ENCODE data around the gene UBIAD1. TPM values are rescaled to one million over a fixed set of nuclear protein-coding genes. Genes with fewer than 3 reads are reported as not detected.

The UBIAD1 gene
- total RNA-seq, 2 experiments from 2014 or later = 22.7 to 28.9 TPM

- peaks cover 83% of the 10 kb centered on the region for H3K36me3 ChIP-seq (ENCODE audit: insufficient read depth, low read length)
- H3K79me2 ChIP-seq (ENCODE audit: insufficient read depth, low read depth, low read length) = peaks cover 11% of the 10 kb centered on the region
- H3K9me3 ChIP-seq (ENCODE audit: low read length) = no peaks in the 10 kb centered on the region
- intact Hi-C loops (cut with micrococcal nuclease; ENCODE audit: unreplicated experiment) = no loop called here
- no peak for TF ChIP-seq EZH2phosphoT487 (IDR thresholded peaks at IDR 0.05; ENCODE audit: borderline replicate concordance, low read depth, low read length)
- TF ChIP-seq, protein P1, sequence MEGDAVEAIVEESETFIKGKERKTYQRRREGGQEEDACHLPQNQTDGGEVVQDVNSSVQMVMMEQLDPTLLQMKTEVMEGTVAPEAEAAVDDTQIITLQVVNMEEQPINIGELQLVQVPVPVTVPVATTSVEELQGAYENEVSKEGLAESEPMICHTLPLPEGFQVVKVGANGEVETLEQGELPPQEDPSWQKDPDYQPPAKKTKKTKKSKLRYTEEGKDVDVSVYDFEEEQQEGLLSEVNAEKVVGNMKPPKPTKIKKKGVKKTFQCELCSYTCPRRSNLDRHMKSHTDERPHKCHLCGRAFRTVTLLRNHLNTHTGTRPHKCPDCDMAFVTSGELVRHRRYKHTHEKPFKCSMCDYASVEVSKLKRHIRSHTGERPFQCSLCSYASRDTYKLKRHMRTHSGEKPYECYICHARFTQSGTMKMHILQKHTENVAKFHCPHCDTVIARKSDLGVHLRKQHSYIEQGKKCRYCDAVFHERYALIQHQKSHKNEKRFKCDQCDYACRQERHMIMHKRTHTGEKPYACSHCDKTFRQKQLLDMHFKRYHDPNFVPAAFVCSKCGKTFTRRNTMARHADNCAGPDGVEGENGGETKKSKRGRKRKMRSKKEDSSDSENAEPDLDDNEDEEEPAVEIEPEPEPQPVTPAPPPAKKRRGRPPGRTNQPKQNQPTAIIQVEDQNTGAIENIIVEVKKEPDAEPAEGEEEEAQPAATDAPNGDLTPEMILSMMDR (conservative IDR thresholded peaks at IDR 0.05; ENCODE audit: low read length) = no peak
- BruUV-seq (replicated peaks) = no TSS peak
- H3K4me1 ChIP-seq (ENCODE audit: insufficient read depth, low read length, poor library complexity, severe bottlenecking) = peaks cover 12% of the 10 kb centered on the region
- ChIA-PET CTCF (ENCODE audit: unreplicated experiment) (no interaction called here), POLR2A (no interaction called here)
- H3K4me3 ChIP-seq (ENCODE audit: low read depth, low read length, poor library complexity, severe bottlenecking) = no peak overlapping the region
- H3K4me2 ChIP-seq (ENCODE audit: low read length) = no peak overlapping the region
- H4K20me1 ChIP-seq (ENCODE audit: insufficient read depth, low read length) = no peaks in the 10 kb centered on the region
- no peak for DNase-seq (ENCODE audit: low spot score)
- no peak overlapping the region for H2AFZ ChIP-seq (ENCODE audit: low read length)
- H3K9me2 ChIP-seq (ENCODE audit: insufficient read depth, low read length) = no peaks in the 10 kb centered on the region
- no peak overlapping the region for H3K27ac ChIP-seq (ENCODE audit: low read depth, low read length, poor library complexity, severe bottlenecking)
Observed at GRCh38 chr1:11256299-11256698, 16.7 kb upstream of the UBIAD1 start.

DNA sequence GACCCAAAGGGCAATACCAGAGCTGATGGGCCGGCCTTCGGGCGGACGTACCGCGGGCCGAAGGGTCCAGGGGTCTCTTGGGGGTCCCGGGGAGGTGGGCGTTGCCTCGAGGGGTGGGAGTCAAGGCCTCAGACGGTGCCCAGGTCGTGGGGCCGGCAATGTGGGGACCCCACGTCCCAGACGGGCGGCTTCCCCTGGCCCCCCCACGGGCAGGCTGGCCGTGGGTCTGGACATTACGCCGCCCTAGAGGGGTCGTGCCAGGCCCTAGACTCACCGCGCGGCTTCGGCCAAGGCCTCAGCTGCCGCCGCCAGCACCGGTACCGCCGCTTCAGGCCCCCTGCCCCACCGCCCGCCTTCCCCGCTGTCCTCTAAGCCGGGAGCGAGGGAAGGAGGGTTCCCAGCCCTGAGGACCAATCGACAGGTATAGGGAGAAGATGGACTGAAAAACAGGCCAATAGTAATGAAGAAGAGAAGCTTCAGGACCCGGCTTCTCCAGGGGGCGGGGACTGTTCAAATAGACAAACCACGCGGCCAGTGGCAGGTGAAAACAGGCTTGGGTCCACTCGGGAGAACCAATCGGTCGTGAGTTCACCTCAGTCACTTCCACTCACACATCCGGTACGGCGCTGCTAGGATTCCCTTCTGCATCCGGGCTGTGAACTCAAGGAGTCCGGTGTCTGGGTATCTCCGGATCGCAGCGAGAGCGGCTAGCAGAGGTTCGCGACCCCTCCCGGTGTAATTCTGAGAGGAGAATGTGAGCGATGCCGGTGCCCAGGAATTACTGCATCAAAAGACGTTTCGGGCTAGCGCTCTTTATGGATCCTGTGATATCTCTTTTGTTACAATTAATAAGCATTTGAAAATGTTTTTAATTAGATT is 10.6 kb upstream of the UBIAD1 start, which contains the start of gene MTOR:
Gene MTOR, minus strand, starts transcription at position 381 of the 879 bp plus-strand sequence. CDS start 3,142 bp downstream, outside the sequence.
- H2AFZ ChIP-seq (ENCODE audit: low read length) = peak within 1 kb of the TSS; percentile 91; the same call in 1 of the 2 replicates
- H3K9me3 ChIP-seq (ENCODE audit: low read length) = no peaks in the 10 kb centered on the region
- ChIA-PET POLR2A (interaction anchor here (0.9 to 2.6 kb wide), 6 partner anchors 10 to 50 kb away, joined by 3 to 10 read pairs (median 5); partner anchors contain the start of gene UBIAD1), CTCF (ENCODE audit: unreplicated experiment) (interaction anchor here (1.0 to 1.3 kb wide), 2 partner anchors 18 to 19 kb away, joined by 3 to 4 read pairs; no protein-coding TSS in a partner anchor)
- peaks cover 5% of the 10 kb centered on the region; the same call in 1 of the 2 replicates for H4K20me1 ChIP-seq (ENCODE audit: insufficient read depth, low read length)
- TF ChIP-seq EZH2phosphoT487 (IDR thresholded peaks at IDR 0.05; ENCODE audit: borderline replicate concordance, low read depth, low read length) = no peak
- TF ChIP-seq, protein P1 (conservative IDR thresholded peaks at IDR 0.05; ENCODE audit: low read length) = peak; percentile 65
- BruUV-seq (replicated peaks) = no TSS peak
- no peaks in the 10 kb centered on the region for H3K9me2 ChIP-seq (ENCODE audit: insufficient read depth, low read length)
- H3K4me1 ChIP-seq (ENCODE audit: insufficient read depth, low read length, poor library complexity, severe bottlenecking) = peaks cover 20% of the 10 kb centered on the region
- peak within 1 kb of the TSS; percentile 90 for H3K4me3 ChIP-seq (ENCODE audit: low read depth, low read length, poor library complexity, severe bottlenecking)
- peaks cover 24% of the 10 kb centered on the region for H3K36me3 ChIP-seq (ENCODE audit: insufficient read depth, low read length)
- peaks cover 21% of the 10 kb centered on the region for H3K79me2 ChIP-seq (ENCODE audit: insufficient read depth, low read depth, low read length)
- peak within 1 kb of the TSS; percentile 46 for H3K27ac ChIP-seq (ENCODE audit: low read depth, low read length, poor library complexity, severe bottlenecking)
- peak within 1 kb of the TSS; percentile 93 for H3K4me2 ChIP-seq (ENCODE audit: low read length)
- intact Hi-C loops (cut with micrococcal nuclease; ENCODE audit: unreplicated experiment) = no loop called here
- peak; percentile 100 for DNase-seq (ENCODE audit: low spot score)

Data from OCI-LY7 (cell line).